ENCODE results near the gene WASF3.

GRCh38 chr13:26541041-26541440 is 16.4 kb upstream of the WASF3 start:
- TF ChIP-seq CTCF (IDR thresholded peaks at IDR 0.05): no peak
- no peak for TF ChIP-seq POLR2A (IDR thresholded peaks at IDR 0.05)
- TF ChIP-seq POLR2AphosphoS5 (IDR thresholded peaks at IDR 0.05): no peak
- TF ChIP-seq EP300 (IDR thresholded peaks at IDR 0.05; ENCODE audit: low read depth): no peak

All from transverse colon (tissue), 4 donors.